Measurements from ENCODE around the gene CATSPERD. TPM values are rescaled to one million over a fixed set of nuclear protein-coding genes. Genes with fewer than 3 reads are reported as not detected.

The CATSPERD gene
- total RNA-seq, 1 donor from 2014 or later: not detected

GRCh38 chr19:5707576-5708575 is 12.6 kb upstream of the CATSPERD start:
- DNase-seq (ENCODE audit: low read depth) (no peak), FAIRE-seq (no peak)
- Histone ChIP-seq H3K4me1 (ENCODE audit: insufficient read depth, low read length) (no peaks in the 10 kb centered on the region), H3K9ac (ENCODE audit: low read length) (no peak overlapping the region), H3K27ac (ENCODE audit: low read depth, low read length) (no peak overlapping the region), H4K20me1 (ENCODE audit: insufficient read depth, low read length) (peaks cover 24% of the 10 kb centered on the region), H3K27me3 (ENCODE audit: insufficient read depth, low read length) (no peaks in the 10 kb centered on the region), H3K4me2 (ENCODE audit: low read length) (no peak overlapping the region), H3K9me3 (ENCODE audit: insufficient read depth, low read depth, low read length) (no peaks in the 10 kb centered on the region), H3K4me3 (ENCODE audit: insufficient read depth, low read depth, low read length) (no peak overlapping the region), H3K79me2 (ENCODE audit: insufficient read depth, low read length) (peaks cover 4% of the 10 kb centered on the region), H2AFZ (ENCODE audit: low read depth, low read length) (no peak overlapping the region), H3K36me3 (ENCODE audit: insufficient read depth, low read length) (peaks cover 38% of the 10 kb centered on the region)
- H3K4me3 Mint-ChIP-seq (ENCODE audit: unreplicated experiment): no peak overlapping the region
- no peaks in the 10 kb centered on the region for H3K9me3 Mint-ChIP-seq (ENCODE audit: unreplicated experiment)
- H3K4me1 Mint-ChIP-seq (ENCODE audit: low read depth, unreplicated experiment): no peaks in the 10 kb centered on the region
- H3K36me3 Mint-ChIP-seq (ENCODE audit: low read depth, unreplicated experiment): peaks cover 24% of the 10 kb centered on the region
- no peaks in the 10 kb centered on the region for H3K27me3 Mint-ChIP-seq (ENCODE audit: low read depth, unreplicated experiment)
- no peak for TF ChIP-seq CTCF (IDR thresholded peaks at IDR 0.05; ENCODE audit: insufficient read depth, low read depth, low read length)
- no peak for TF ChIP-seq EZH2 (IDR thresholded peaks at IDR 0.05; ENCODE audit: insufficient read depth, low read length)
- H3K27ac Mint-ChIP-seq (ENCODE audit: unreplicated experiment): no peak overlapping the region

GRCh38 chr19:5711025-5711424 is 9.4 kb upstream of the CATSPERD start:
- Histone ChIP-seq H3K36me3 (ENCODE audit: insufficient read depth, low read length) (peaks cover 37% of the 10 kb centered on the region), H2AFZ (ENCODE audit: low read depth, low read length) (no peak overlapping the region), H3K9ac (ENCODE audit: low read length) (no peak overlapping the region), H3K79me2 (ENCODE audit: insufficient read depth, low read length) (peaks cover 23% of the 10 kb centered on the region), H3K4me2 (ENCODE audit: low read length) (no peak overlapping the region), H3K4me3 (ENCODE audit: insufficient read depth, low read depth, low read length) (no peak overlapping the region), H3K9me3 (ENCODE audit: insufficient read depth, low read depth, low read length) (no peaks in the 10 kb centered on the region), H4K20me1 (ENCODE audit: insufficient read depth, low read length) (peaks cover 38% of the 10 kb centered on the region), H3K27ac (ENCODE audit: low read depth, low read length) (no peak overlapping the region), H3K4me1 (ENCODE audit: insufficient read depth, low read length) (no peaks in the 10 kb centered on the region), H3K27me3 (ENCODE audit: insufficient read depth, low read length) (no peaks in the 10 kb centered on the region)
- TF ChIP-seq EZH2 (IDR thresholded peaks at IDR 0.05; ENCODE audit: insufficient read depth, low read length) (no peak), CTCF (IDR thresholded peaks at IDR 0.05; ENCODE audit: insufficient read depth, low read depth, low read length) (no peak)
- FAIRE-seq (no peak), DNase-seq (ENCODE audit: low read depth) (no peak)
- Mint-ChIP-seq H3K36me3 (ENCODE audit: low read depth, unreplicated experiment) (peaks cover 24% of the 10 kb centered on the region), H3K4me1 (ENCODE audit: low read depth, unreplicated experiment) (peaks cover 7% of the 10 kb centered on the region), H3K9me3 (ENCODE audit: unreplicated experiment) (no peaks in the 10 kb centered on the region), H3K4me3 (ENCODE audit: unreplicated experiment) (no peak overlapping the region), H3K27ac (ENCODE audit: unreplicated experiment) (no peak overlapping the region), H3K27me3 (ENCODE audit: low read depth, unreplicated experiment) (no peaks in the 10 kb centered on the region)
